GM12878 (cell line): ENCODE measurements around the gene OTULINL. TPM values are rescaled to one million over a fixed set of nuclear protein-coding genes. Genes with fewer than 3 reads are reported as not detected.

Experiments used
- ATAC-seq: fragments of 200-7000 bp; cut with Tn5 transposase; 3 replicates; pipeline ENCODE4 v1.9.1; 2020; ENCODE audit warnings: mild to moderate bottlenecking, moderate library complexity
- BruUV-seq: library from RNA; stranded (reverse); fragments of 400-500 nt; replicated peaks from 2 replicates; lab custom pipeline; 2021; lab: Mats Ljungman, UMichigan
- CTCF ChIA-PET: fragments of 300-600 bp; sonication (Branson Sonifier 250); formaldehyde crosslinking; extraction: SDS; loops from one replicate; lab custom pipeline; 2021; ENCODE audit warnings: inconsistent platforms; lab: Yijun Ruan, JAX
- POLR2A ChIA-PET: fragments of 350-600 bp; formaldehyde crosslinking; extraction: SDS; loops from one replicate; lab custom pipeline; 2021; ENCODE audit warnings: inconsistent platforms; lab: Charles Lee
- RAD21 ChIA-PET: fragments of 300-600 bp; sonication (Branson Sonifier 250); formaldehyde crosslinking; loops from one replicate; lab custom pipeline; 2023; ENCODE audit warnings: antibody characterized with exemption; ENCODE audit not compliant: unreplicated experiment; lab: Charles Lee
- SMC1A ChIA-PET: fragments of 300-600 bp; sonication (Branson Sonifier 250); formaldehyde crosslinking; loops from one replicate; lab custom pipeline; 2023; ENCODE audit not compliant: unreplicated experiment, uncharacterized antibody; lab: Charles Lee
- DNase-seq: peaks from one replicate; pipeline ENCODE4 v3.0.0-alpha.2; 2011; ENCODE audit warnings: low read depth, low spot score
- FAIRE-seq: peaks from 3 replicates; lab custom pipeline; 2011; peaks lifted over from hg19 to GRCh38; lab: Jason Lieb, UNC
- H2AFZ ChIP-seq: 2 replicates; pipeline ENCODE4 v1.6.0; 2011; ENCODE audit warnings: low read depth, low read length, control low read depth; ENCODE audit not compliant: control insufficient read depth
- H3K27ac ChIP-seq: 2 replicates; pipeline ENCODE4 v1.5.1; 2011; ENCODE audit warnings: control low read depth; ENCODE audit not compliant: control insufficient read depth, insufficient read depth
- H3K27me3 ChIP-seq, 2 experiments: replicated peaks in 1 of 2; 2 replicates each; pipeline versions ENCODE4 v1.6.0 to v1.6.1; 2011; ENCODE audit warnings: low read length in 1 of 2; ENCODE audit not compliant: control insufficient read depth in 2 of 2, insufficient read depth in 2 of 2
- H3K36me3 ChIP-seq, 2 experiments: 2 replicates each; pipeline ENCODE4 v1.5.1; 2011; ENCODE audit warnings: low read length in 1 of 2; ENCODE audit not compliant: control insufficient read depth in 2 of 2, insufficient read depth in 2 of 2
- H3K4me1 ChIP-seq: 2 replicates; pipeline ENCODE4 v1.6.1; 2011; ENCODE audit warnings: mild to moderate bottlenecking, low read length, moderate library complexity, mixed read lengths; ENCODE audit not compliant: control insufficient read depth, insufficient read depth
- H3K4me2 ChIP-seq: 2 replicates; pipeline ENCODE4 v1.6.0; 2011; ENCODE audit warnings: control low read depth; ENCODE audit not compliant: control insufficient read depth, insufficient read depth
- H3K4me3 ChIP-seq: fragments of 200-600 bp; sonication (generic); 2 replicates; pipeline ENCODE4 v1.5.1; 2016
- H3K79me2 ChIP-seq: 2 replicates; pipeline ENCODE4 v1.6.0; 2011; ENCODE audit warnings: low read length; ENCODE audit not compliant: control insufficient read depth, insufficient read depth
- H3K9ac ChIP-seq: 2 replicates; pipeline ENCODE4 v1.8.0; 2011; ENCODE audit warnings: low read length, control low read depth, mixed read lengths; ENCODE audit not compliant: control insufficient read depth, insufficient read depth
- H3K9me3 ChIP-seq: replicated peaks from 3 replicates; pipeline ENCODE4 v1.5.1; 2011; ENCODE audit warnings: mild to moderate bottlenecking, low read length; ENCODE audit not compliant: control insufficient read depth, insufficient read depth
- H4K20me1 ChIP-seq: 2 replicates; pipeline ENCODE4 v1.6.0; 2011; ENCODE audit not compliant: control insufficient read depth, insufficient read depth
- BRCA1 ChIP-seq: IDR thresholded peaks from 2 replicates; pipeline ENCODE4 v1.6.1; 2011; ENCODE audit warnings: low read depth, low read length, improper control_type of control experiment
- HDGF ChIP-seq: fragments of 450-650 bp; IDR thresholded peaks from 2 replicates; pipeline ENCODE4 v1.6.1; 2016; ENCODE audit warnings: antibody characterized with exemption
- PAX5 ChIP-seq: IDR thresholded peaks from 2 replicates; pipeline ENCODE4 v1.6.1; 2011; ENCODE audit warnings: low read depth, low read length, borderline replicate concordance
- RELA ChIP-seq: fragments of 450-650 bp; IDR thresholded peaks from 2 replicates; pipeline ENCODE4 v1.8.0; 2014; ENCODE audit warnings: borderline replicate concordance; ENCODE audit not compliant: partially characterized antibody
- SIX5 ChIP-seq: IDR thresholded peaks from 2 replicates; pipeline ENCODE4 v1.6.1; 2011; ENCODE audit warnings: mild to moderate bottlenecking, low read depth, low read length, moderate library complexity; ENCODE audit not compliant: severe bottlenecking
- SKIL ChIP-seq: fragments of 450-650 bp; IDR thresholded peaks from 2 replicates; pipeline ENCODE4 v1.6.1; 2017; ENCODE audit warnings: mild to moderate bottlenecking, low read depth, inconsistent platforms; ENCODE audit not compliant: poor library complexity, severe bottlenecking
- WGBS: methylation state at CpG from one replicate; pipeline ENCODE4 v1.1.6; 2016; ENCODE audit warnings: low lambda C conversion rate; ENCODE audit not compliant: insufficient replicate concordance, insufficient coverage; ENCODE audit errors: missing lambda C conversion rate; 5-methylcytosine and 5-hydroxymethylcytosine counted together
- in situ Hi-C: fragments of 300-500 bp; cut with MboI; formaldehyde crosslinking; loops from 9 replicates; pipeline ENCODE4 v1.14.3; 2018; ENCODE audit warnings: mixed read lengths
- intact Hi-C: fragments of 100-400 bp; cut with micrococcal nuclease; formaldehyde crosslinking; loops from one replicate; pipeline ENCODE4 v1.14.2; 2022; ENCODE audit not compliant: unreplicated experiment
- polyA plus RNA-seq, 11 experiments: library from polyadenylated mRNA; depleted of rRNA in 4 of 11; unstranded in 6 of 11; stranded (reverse) in 5 of 11; fragments of >200 nt; fragmentation: Nextera tagmentation in 4 of 11; fragmentation: Illumina TruSeq in 1 of 11; extraction: Ambion mirVana in 4 of 11; extraction: Trizol in 1 of 11; gene quantifications; 1 replicate in 1 of 11; 2 replicates in 10 of 11; pipeline versions ENCODE4 v1.2.1 to v1.2.3, GENCODE V29; 2011 to 2016; ENCODE audit warnings: inconsistent platforms in 2 of 11, missing spikeins in 2 of 11, low read depth in 1 of 11
- total RNA-seq, 4 experiments: library from RNA; depleted of rRNA in 3 of 4; stranded (reverse); fragments of >200 nt in 3 of 4; fragmentation: Illumina TruSeq in 1 of 4; extraction: Trizol in 1 of 4; gene quantifications; 2 replicates each; pipeline versions ENCODE4 v1.2.1 to v1.2.3, GENCODE V29; 2013 to 2021

OTULINL gene
- total and polyA plus RNA-seq, 10 of the 15 experiments (the other 5 are each of a cell fraction or from before 2014, with no cell fraction given): 0.60 to 4.7 (median 1.8) TPM

- DNase-seq (no peak), ATAC-seq (no peak), FAIRE-seq (no peak)
- Histone ChIP-seq H3K4me3 (no peak overlapping the region), H3K27ac (no peak overlapping the region), H3K4me1 (no peaks in the 10 kb centered on the region), H3K36me3 (no peaks in the 10 kb centered on the region), H3K9me3 (no peaks in the 10 kb centered on the region; the same call in 2 of the 3 replicates), H3K79me2 (no peaks in the 10 kb centered on the region), H3K4me2 (no peak overlapping the region), H3K27me3 (peaks cover 4 to 5% of the 10 kb centered on the region in 2 experiments; a peak in 2 of 4 replicates), H4K20me1 (no peaks in the 10 kb centered on the region), H2AFZ (no peak overlapping the region), H3K9ac (no peak overlapping the region)
- ChIA-PET RAD21 (no interaction called here), SMC1A (no interaction called here), CTCF (no interaction called here), POLR2A (no interaction called here)
- TF ChIP-seq SIX5 (no peak), BRCA1 (no peak), SKIL (no peak), RELA (no peak), HDGF (no peak), PAX5 (no peak)
- BruUV-seq: no TSS peak
- WGBS: 78% methylated on average over 6 of the region's 6 CpGs
- intact Hi-C loops: no loop called here
- in situ Hi-C loops: no loop called here
These were observed 1.1 kb upstream of the OTULINL start for GRCh38 chr5:14580398-14581034.
